T follicular helper cell (primary cell): ENCODE measurements around the gene AKR1D1.
"Not testable (repeated sequence)": the region's sequence is repeated elsewhere in the genome, so short reads cannot be mapped to it uniquely, and the experiment has no call there.

Experiments used
- DNase-seq: peaks from one replicate; pipeline ENCODE4 v3.0.0-alpha.2; 2020; ENCODE audit warnings: low read depth

The AKR1D1 gene

DNA sequence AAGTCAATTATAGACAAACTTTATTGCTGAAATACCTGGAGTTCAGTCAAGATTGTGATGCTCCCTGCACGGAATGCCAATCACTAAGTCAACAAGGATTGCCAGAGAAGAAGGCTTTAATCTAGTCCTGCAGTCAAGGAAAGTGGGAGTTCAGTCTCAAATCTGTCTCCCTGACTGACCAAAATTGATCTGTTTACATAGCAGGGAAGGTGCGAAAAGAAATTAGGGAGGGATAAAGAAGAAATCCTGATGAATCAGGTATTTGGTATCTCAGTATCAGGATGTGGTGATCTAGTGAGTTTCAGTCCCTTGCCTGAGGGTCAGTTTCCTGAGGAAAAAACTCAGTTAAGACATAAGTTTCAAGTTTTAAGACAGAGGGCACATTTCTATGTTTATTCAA is 2.1 kb upstream of the AKR1D1 start:
- DNase-seq, result no peak

DNA sequence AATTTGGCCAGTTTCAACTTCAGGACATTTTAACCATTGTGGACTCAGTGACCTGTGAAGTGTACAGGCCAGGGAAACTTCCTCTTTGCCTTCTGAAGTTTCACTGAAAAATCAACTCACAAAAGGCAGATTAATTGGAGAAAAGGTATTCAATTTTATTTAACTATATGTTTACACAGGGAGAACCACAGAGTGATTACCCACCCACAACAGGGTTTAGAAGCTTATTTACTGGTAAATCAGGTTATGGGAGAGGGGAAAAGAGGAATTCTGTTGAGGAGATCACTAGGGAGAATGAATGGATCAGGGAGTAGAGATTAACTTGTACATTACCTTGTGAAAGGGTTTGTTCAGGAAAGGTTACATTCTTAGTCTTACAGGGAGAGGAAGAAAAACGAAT is 1.7 kb upstream of the AKR1D1 start:
- DNase-seq, result no peak

DNA sequence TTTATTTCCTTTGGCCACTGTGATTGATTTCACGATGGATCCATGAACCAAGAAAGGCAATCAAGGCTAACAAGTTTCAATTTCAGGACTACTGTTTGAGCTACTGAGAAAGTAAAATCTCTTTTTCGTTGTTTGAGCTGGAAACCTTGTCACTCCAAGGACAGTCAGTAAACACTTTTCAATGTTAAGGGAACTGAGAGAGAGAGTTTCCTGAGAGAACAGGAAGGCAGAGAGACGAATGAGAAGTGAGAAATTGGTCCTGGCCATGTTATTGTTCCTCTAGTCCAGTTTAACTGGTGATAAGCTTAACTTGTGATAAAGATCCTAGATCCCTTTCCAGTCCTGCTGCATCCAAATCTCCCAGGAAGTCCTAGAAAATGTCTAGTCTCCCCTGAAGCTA is 909 bp upstream of the AKR1D1 start:
- DNase-seq, result no peak

GRCh38 chr7:138075786-138076185 is 473 bp upstream of the AKR1D1 start:
- DNase-seq, result not testable (repeated sequence)

GRCh38 chr7:138077809-138078208 is 1.6 kb downstream of the AKR1D1 start:
- no peak for DNase-seq

DNA sequence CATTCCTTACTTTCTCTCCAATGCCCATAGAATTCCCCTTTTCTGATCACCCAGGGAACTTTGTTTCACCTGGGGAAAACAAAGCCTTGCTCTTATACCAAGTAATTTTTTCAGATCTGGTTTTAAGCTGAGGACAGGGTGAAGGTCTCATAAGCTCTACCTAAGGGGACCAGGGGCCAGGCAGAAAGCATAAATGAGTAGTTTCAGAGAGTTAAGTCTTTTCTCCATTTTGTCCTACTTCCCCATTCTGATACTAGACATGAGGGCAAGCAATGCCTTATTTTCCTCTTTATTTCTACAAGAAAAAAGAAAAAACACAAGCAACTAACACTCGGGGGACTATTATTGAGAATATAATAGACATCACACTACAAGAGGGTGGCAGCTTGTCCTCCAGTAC is 2.9 kb downstream of the AKR1D1 start:
- DNase-seq, result no peak

GRCh38 chr7:138081868-138082267 is 5.6 kb downstream of the AKR1D1 start:
- DNase-seq, result no peak

DNA sequence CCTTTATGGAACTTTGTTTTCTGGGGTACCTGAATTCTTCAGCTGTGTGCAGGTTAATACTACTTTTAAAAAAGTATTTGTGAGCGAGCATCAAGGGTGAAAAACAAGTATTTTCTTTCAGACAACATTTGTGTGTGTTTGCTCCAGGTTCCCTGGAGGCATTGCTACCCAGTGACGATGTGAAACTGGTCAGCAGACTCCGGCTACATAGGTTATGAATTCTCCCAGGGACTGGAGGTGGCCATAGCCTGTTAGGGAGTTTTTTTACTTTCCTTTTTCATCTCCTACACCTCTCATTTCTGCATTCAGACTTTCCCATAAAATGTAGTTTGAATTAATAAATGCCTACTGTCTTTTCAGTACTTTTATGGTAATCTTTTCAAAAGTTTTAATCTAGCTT is 7.6 kb downstream of the AKR1D1 start:
- DNase-seq, result no peak

DNA sequence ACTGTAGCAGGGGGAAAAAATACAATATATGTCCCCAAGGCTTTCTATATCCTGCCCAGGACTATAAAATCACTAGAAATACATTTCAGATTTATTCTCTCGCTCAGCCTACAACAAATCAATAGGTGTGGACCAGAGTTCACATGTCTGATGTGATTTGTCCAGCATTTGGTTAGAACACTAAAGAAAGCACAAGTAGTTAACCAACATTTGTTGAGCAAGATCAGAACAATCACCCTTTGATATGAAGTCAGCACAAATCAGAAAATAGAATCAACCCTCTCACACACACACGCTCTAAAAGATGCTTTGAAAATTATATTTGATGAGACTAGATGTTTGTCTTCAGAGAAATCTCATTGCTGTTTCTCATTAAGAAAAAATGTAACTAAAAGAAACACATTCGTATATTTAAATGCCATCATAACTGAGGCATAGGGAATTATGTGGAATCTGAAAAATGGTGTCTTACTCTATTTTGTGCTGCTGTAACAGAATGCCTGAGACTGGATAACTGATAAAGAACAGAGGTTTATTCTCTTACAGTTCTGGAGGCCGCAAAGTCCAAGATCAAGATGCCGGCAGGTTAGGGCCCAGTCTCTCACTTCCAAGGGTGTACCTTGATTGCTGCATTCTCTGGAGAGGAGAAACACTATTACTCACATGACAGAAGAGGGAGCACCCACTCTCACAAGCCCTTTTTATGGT is 10.5 kb downstream of the AKR1D1 start:
- DNase-seq, result no peak

- no peak for DNase-seq
Measured at GRCh38 chr7:138089080-138089901, 13.0 kb downstream of the AKR1D1 start.

GRCh38 chr7:138091032-138091431 is 14.8 kb downstream of the AKR1D1 start:
- DNase-seq, result no peak

DNA sequence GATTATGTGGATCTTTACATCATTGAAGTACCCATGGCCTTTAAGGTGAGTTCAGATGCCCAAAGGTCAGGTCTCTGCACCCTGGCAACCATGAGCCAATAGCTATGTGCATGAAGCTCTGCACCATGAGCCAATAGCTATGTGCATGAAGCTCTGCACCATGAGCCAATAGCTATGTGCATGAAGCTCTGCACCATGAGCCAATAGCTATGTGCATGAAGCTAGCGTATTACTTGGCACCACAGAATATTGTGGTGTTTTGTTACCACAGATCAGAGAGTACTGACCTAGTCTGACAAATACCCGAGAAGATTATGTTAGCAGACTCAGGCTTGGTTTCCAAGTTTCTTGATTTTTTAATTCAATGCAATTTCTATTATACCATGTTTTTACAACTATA is 15.6 kb downstream of the AKR1D1 start:
- DNase-seq, result not testable (repeated sequence)

- DNase-seq, result no peak
Measured at GRCh38 chr7:138092486-138093028, 16.3 kb downstream of the AKR1D1 start.

GRCh38 chr7:138095972-138096935 is 20.0 kb downstream of the AKR1D1 start:
- no peak for DNase-seq

DNA sequence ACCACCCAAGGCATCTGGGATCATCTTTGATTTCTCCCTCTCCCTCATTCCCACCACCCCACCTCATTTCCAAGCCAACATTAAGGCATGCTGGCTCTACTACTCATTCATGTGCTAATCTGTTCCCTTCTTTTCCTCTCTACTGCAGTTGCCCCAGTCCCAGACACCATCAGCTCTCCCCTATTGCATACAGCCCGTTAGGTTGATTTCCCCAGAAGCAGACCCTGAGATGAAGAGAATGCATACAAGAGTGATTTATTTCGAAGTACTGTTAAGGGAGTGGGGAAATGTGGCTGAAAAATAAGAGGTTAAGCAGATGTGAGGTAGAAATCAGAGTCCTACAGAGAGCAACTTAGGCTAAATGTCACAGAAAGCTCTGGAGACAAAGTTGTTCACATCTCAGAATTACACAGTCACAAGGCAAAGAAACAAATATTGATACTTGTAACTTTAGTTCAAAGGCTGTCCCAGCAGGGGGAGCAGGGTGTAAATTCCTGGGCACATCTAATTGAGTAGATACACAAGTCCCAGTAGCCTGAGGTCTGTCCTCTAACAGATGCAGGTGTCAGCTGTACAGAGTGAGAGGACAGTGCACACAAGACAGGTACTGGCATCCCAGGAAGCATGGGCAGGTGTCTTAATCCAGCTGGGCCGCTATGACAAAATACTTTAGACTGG is 20.9 kb downstream of the AKR1D1 start:
- no peak for DNase-seq

DNA sequence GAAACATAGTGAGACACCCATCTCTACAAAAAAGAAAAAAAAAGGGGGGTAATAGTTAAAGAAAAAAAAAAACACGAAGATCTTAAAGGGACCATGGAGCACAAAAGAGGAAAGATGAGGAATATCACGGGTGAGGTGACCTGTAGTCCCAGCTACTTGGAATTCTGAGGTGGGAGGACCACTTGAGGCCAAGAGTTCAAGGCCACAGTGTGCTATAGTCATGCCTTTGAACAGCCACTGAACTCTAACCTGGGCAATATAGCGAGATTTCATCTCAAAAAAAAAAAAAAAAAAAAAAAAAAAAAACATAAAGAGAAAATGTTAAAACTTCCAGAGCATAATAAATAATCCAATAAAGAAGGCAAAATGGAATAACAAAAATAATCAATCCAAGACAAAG is 23.6 kb downstream of the AKR1D1 start:
- DNase-seq, result no peak

- no peak for DNase-seq
Measured at GRCh38 chr7:138105221-138105620, 29.0 kb downstream of the AKR1D1 start.

DNA sequence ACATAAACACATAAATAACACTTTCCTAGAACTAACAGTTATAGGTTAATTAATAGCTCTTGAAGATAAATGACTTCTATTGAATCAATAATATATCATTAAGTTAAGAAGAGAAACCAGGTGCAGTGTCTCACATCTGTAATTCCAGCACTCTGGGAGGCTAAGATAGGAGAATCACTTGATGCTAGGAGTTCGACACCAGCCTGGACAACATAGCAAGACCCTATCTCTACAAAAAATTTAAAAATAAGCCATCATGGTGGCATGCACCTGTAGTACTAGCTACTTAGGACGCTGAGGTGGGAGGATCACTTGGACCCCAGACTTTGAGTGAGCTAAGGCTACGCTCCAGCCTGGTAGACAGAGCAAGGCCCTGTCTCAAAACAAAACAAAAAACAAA is 38.8 kb downstream of the AKR1D1 start:
- DNase-seq, result no peak

- no peak for DNase-seq
Measured at GRCh38 chr7:138116141-138116540, 39.9 kb downstream of the AKR1D1 start.

DNA sequence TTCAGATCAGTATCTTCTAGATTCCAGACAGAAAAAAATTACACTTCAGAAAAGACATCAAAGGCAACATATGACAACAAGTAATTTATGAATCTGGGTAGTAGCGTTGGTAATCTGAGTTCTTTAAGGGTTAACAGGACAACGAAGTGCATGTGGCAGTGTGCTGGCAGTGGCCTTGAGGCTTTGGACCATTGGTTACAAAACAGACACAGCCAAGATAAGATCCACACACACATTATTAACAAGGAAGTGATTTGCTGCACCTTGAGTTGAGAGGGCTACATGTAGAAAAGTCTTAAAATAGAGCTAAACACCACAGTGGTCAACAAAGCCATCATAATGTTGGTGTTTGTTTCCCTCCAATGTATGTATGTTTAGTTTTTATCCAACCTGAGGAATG is 40.6 kb downstream of the AKR1D1 start:
- DNase-seq, result no peak

GRCh38 chr7:138120140-138120827 is 44.0 kb downstream of the AKR1D1 start:
- no peak for DNase-seq
